OCI-LY3 (cell line): ENCODE measurements around the gene FOXN4.

Source experiments
- H2AFZ ChIP-seq: fragments of 200-600, 300-600 bp; shearing (Covaris generic); 2 replicates; pipeline ENCODE4 v1.6.0; 2014; ENCODE audit warnings: antibody characterized with exemption, low read depth, low read length
- H3K27ac ChIP-seq: fragments of 200-600, 300-600 bp; sonication (generic); 2 replicates; pipeline ENCODE4 v1.5.1; 2014; ENCODE audit warnings: mild to moderate bottlenecking, low read length, moderate library complexity, mixed read lengths
- H3K27me3 ChIP-seq: fragments of 200-600, 300-600 bp; sonication (generic); 2 replicates; pipeline ENCODE4 v1.6.1; 2014; ENCODE audit warnings: low read depth, low read length, mixed read lengths
- H3K36me3 ChIP-seq: fragments of 200-600, 300-600 bp; sonication (generic); replicated peaks from 2 replicates; pipeline ENCODE3; 2014; ENCODE audit warnings: low read depth, low read length, mixed read lengths
- H3K4me1 ChIP-seq: fragments of 300-600, 200-600 bp; sonication (generic); 2 replicates; pipeline ENCODE4 v1.6.1; 2014; ENCODE audit warnings: low read length, mixed read lengths
- H3K4me2 ChIP-seq: fragments of 200-600, 300-600 bp; sonication (generic); 2 replicates; pipeline ENCODE4 v1.6.1; 2014; ENCODE audit warnings: low read length, mixed read lengths
- H3K4me3 ChIP-seq: fragments of 300-600, 200-600 bp; sonication (generic); 2 replicates; pipeline ENCODE4 v1.5.1; 2014; ENCODE audit warnings: antibody characterized with exemption, mild to moderate bottlenecking, low read length, moderate library complexity
- H3K79me2 ChIP-seq: fragments of 300-600, 200-600 bp; shearing (Covaris generic); 2 replicates; pipeline ENCODE4 v1.6.1; 2014; ENCODE audit warnings: mild to moderate bottlenecking, low read length, mixed read lengths
- H3K9ac ChIP-seq: fragments of 300-600, 200-600 bp; shearing (Covaris generic); 2 replicates; pipeline ENCODE4 v1.6.0; 2014; ENCODE audit warnings: mild to moderate bottlenecking, low read length, moderate library complexity
- H3K9me3 ChIP-seq: fragments of 200-600, 300-600 bp; shearing (Covaris generic); 2 replicates; pipeline ENCODE4 v1.6.1; 2014; ENCODE audit warnings: low read length, mixed read lengths; ENCODE audit not compliant: insufficient read depth
- H4K20me1 ChIP-seq: fragments of 200-600, 300-600 bp; sonication (generic); 2 replicates; pipeline ENCODE4 v1.6.1; 2016; ENCODE audit warnings: low read length, mixed read lengths; ENCODE audit not compliant: insufficient read depth
- EZH2phosphoT487 ChIP-seq: fragments of 200-600 bp; shearing (Covaris generic); IDR thresholded peaks from 2 replicates; pipeline ENCODE4 v1.6.1; 2018; ENCODE audit warnings: antibody characterized with exemption, mixed run types, low read depth
- TF ChIP-seq, protein P1 (sequence below): fragments of 200-600, 300-600 bp; sonication (generic); IDR thresholded peaks from 2 replicates; pipeline ENCODE4 v1.5.1; 2014; ENCODE audit warnings: antibody characterized with exemption, low read length, low read depth

FOXN4 gene

DNA sequence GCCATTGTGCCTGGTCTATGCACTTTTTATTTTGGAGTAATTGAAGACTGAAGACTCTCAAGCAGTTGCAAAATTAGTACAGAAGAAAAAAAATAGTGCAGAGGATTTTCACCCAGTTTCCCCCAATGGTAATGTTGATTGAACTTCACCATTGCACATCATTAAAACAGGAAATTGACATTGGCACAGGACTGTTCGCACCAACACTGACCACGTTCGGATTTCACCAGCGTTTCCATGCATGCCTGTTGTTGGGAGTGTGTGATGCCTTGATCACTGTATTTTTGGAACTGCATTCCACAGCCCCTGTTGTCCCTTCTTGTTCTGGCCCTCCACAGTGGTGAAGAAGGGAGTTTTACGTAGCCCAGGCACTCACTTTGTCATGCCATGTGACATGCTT is 67.1 kb downstream of the FOXN4 start:
- TF ChIP-seq EZH2phosphoT487: no peak
- TF ChIP-seq, protein P1, sequence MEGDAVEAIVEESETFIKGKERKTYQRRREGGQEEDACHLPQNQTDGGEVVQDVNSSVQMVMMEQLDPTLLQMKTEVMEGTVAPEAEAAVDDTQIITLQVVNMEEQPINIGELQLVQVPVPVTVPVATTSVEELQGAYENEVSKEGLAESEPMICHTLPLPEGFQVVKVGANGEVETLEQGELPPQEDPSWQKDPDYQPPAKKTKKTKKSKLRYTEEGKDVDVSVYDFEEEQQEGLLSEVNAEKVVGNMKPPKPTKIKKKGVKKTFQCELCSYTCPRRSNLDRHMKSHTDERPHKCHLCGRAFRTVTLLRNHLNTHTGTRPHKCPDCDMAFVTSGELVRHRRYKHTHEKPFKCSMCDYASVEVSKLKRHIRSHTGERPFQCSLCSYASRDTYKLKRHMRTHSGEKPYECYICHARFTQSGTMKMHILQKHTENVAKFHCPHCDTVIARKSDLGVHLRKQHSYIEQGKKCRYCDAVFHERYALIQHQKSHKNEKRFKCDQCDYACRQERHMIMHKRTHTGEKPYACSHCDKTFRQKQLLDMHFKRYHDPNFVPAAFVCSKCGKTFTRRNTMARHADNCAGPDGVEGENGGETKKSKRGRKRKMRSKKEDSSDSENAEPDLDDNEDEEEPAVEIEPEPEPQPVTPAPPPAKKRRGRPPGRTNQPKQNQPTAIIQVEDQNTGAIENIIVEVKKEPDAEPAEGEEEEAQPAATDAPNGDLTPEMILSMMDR: no peak
- Histone ChIP-seq H3K4me2 (no peak overlapping the region), H2AFZ (no peak overlapping the region), H3K27me3 (no peaks in the 10 kb centered on the region), H3K79me2 (no peaks in the 10 kb centered on the region), H4K20me1 (no peaks in the 10 kb centered on the region), H3K36me3 (no peaks in the 10 kb centered on the region), H3K27ac (no peak overlapping the region), H3K4me3 (no peak overlapping the region), H3K9ac (no peak overlapping the region), H3K9me3 (no peaks in the 10 kb centered on the region), H3K4me1 (no peaks in the 10 kb centered on the region)

DNA sequence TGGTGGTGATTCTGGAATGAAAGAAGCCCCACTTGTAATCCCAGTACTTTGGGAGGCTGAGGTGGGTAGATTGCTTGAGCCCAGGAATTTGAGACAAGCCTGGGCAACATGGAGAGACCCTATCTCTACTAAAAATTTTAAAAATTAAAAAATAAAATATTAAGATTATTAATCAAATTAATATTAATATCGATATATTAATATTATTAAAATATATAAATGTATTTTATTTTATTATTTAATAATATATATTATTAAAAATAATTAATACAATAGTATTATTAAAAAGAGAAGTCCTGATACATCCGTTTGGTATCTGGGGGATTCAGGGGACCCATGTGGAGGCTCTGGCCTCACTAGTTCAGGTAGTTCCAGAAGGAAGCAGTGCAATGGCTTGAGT is 68.7 kb downstream of the FOXN4 start:
- Histone ChIP-seq H3K9me3 (no peaks in the 10 kb centered on the region), H3K4me2 (no peak overlapping the region), H4K20me1 (no peaks in the 10 kb centered on the region), H3K9ac (no peak overlapping the region), H3K4me1 (no peaks in the 10 kb centered on the region), H3K36me3 (no peaks in the 10 kb centered on the region), H3K27ac (no peak overlapping the region), H3K79me2 (no peaks in the 10 kb centered on the region), H2AFZ (no peak overlapping the region), H3K4me3 (no peak overlapping the region), H3K27me3 (no peaks in the 10 kb centered on the region)
- no peak for TF ChIP-seq EZH2phosphoT487
- TF ChIP-seq, protein P1: no peak

DNA sequence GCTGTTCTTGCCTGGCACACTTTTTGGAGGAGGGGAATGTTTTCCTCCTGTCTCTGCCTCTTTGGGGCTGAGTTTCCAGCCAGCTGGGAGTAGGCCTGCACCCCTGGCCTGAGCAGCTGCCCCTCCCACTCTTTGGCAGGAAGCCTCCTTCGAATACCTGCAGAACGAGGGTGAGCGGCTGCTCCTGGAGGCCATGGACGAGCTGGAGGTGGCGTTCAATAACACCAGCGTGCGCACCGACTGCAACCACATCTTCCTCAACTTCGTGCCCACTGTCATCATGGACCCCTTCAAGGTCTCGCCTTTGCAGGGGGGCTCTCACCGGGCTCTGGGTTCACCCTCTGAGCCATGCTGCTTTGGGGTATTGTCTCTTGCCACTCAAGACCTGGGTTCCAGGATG is 69.4 kb downstream of the FOXN4 start:
- Histone ChIP-seq H3K27me3 (no peaks in the 10 kb centered on the region), H2AFZ (no peak overlapping the region), H3K9me3 (no peaks in the 10 kb centered on the region), H3K79me2 (no peaks in the 10 kb centered on the region), H3K27ac (no peak overlapping the region), H4K20me1 (no peaks in the 10 kb centered on the region), H3K9ac (no peak overlapping the region), H3K4me3 (no peak overlapping the region), H3K4me1 (no peaks in the 10 kb centered on the region), H3K4me2 (no peak overlapping the region), H3K36me3 (no peaks in the 10 kb centered on the region)
- TF ChIP-seq, protein P1: no peak
- no peak for TF ChIP-seq EZH2phosphoT487

DNA sequence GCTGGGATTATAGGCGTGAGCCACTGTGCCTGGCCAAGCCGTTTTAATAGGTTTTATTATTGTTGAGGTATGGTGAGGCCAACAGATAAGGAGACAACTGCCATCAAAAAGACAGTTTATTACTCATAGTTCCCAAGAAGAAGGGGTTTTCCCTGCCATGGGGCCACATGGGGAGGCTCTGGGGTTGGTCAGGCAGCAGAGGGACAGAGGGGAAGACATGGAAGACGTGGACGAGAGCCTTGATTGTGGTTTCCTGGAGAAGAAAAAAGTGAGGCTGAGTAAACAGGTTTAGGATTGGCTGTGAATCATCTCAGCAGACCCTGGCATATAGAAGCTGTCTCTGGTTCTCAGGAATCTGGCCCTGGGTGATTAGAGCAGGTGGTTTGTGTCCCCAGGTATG is 69.9 kb downstream of the FOXN4 start:
- H3K36me3 ChIP-seq: no peaks in the 10 kb centered on the region
- H3K4me2 ChIP-seq: no peak overlapping the region
- H3K27me3 ChIP-seq: no peaks in the 10 kb centered on the region
- H3K9me3 ChIP-seq: no peaks in the 10 kb centered on the region
- H3K79me2 ChIP-seq: no peaks in the 10 kb centered on the region
- no peaks in the 10 kb centered on the region for H4K20me1 ChIP-seq
- no peak overlapping the region for H3K4me3 ChIP-seq
- no peak overlapping the region for H2AFZ ChIP-seq
- H3K4me1 ChIP-seq: no peaks in the 10 kb centered on the region
- TF ChIP-seq EZH2phosphoT487: no peak
- TF ChIP-seq, protein P1: no peak
- H3K27ac ChIP-seq: no peak overlapping the region
- no peak overlapping the region for H3K9ac ChIP-seq
